A204.1 (cell line): ENCODE results near the gene SLAMF7.

Experiments used
- FAIRE-seq: peaks from 2 replicates; lab custom pipeline; 2012; peaks lifted over from hg19 to GRCh38; lab: Jason Lieb, UNC

SLAMF7 gene

GRCh38 chr1:160745551-160745950 lies 6.5 kb downstream of the SLAMF7 start:
- FAIRE-seq = no peak

DNA sequence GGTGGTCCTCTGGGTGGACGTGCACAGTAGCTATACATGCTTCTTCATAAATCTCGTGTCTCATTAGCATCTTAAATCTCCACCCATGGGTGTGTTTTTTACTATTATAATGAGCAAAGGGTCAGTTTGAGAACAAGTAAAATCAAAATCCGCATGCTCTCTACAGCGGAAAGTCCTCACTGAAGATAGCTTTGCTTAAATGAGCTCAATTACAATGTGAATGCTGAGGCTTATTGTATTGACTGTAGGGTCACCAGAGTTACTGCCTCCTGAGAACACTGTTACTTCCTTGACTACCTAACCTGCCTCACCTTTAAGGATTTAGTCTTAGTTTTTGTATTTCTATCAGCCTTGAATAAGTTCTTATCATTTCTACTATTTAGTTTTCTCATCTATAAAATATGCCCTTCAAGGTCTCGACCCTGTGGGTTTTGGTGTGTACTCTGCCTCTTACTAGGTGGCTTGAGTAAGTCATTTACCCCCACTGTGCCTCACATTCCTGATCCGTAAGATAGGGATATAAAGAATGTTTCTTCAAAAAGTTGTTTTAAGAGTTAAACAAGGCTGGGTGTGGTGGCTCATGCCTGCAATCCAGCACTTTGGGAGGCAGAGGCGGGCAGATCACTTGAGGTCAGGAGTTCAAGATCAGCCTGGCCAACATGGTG lies 7.9 kb downstream of the SLAMF7 start:
- FAIRE-seq = no peak

DNA sequence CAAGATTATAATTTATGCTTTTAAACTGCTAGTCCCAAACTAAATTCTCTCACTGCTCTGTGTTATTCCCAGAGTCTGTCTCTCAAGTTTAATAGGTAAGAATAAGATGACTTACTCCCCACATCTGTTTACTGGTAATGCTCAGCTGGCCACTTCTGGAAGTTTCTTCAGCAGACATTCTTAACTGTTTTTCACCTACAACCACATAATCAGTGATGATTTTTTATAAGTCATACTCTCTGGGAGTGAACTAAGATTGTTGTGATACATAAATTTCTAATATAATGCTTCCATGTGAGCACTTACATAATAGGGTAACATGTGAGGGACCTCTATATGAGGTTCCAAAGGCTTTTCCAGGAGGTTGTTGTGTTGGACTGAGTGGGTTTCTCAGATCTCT lies 8.7 kb downstream of the SLAMF7 start:
- no peak for FAIRE-seq

GRCh38 chr1:160748181-160748877 lies 9.3 kb downstream of the SLAMF7 start:
- no peak for FAIRE-seq

DNA sequence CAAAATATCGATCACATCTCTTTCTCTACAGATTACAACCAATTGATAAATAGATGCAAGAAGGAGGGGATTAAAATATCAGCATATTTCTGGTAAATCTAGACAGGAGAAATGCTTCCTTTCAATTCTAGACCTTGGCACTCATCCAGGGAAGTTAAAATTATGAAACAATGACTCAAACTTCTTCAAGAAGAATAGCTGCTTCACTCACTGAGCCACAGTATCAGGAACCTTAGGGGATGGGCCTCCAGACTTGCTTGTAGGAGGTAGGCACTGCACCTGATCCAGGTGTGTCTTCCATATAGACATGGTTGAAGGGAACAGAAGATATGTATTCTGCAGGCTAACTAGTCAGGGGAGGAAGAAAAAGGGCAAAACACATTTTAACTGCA lies 9.8 kb downstream of the SLAMF7 start:
- FAIRE-seq = no peak

GRCh38 chr1:160750608-160751007 lies 11.6 kb downstream of the SLAMF7 start:
- FAIRE-seq = no peak

GRCh38 chr1:160752406-160752805 lies 13.4 kb downstream of the SLAMF7 start:
- no peak for FAIRE-seq

- no peak for FAIRE-seq
Measured at GRCh38 chr1:160752924-160753323, 13.9 kb downstream of the SLAMF7 start.

GRCh38 chr1:160753594-160753993 lies 14.5 kb downstream of the SLAMF7 start:
- FAIRE-seq = no peak

- no peak for FAIRE-seq
Measured at GRCh38 chr1:160755461-160755860, 16.4 kb downstream of the SLAMF7 start.

DNA sequence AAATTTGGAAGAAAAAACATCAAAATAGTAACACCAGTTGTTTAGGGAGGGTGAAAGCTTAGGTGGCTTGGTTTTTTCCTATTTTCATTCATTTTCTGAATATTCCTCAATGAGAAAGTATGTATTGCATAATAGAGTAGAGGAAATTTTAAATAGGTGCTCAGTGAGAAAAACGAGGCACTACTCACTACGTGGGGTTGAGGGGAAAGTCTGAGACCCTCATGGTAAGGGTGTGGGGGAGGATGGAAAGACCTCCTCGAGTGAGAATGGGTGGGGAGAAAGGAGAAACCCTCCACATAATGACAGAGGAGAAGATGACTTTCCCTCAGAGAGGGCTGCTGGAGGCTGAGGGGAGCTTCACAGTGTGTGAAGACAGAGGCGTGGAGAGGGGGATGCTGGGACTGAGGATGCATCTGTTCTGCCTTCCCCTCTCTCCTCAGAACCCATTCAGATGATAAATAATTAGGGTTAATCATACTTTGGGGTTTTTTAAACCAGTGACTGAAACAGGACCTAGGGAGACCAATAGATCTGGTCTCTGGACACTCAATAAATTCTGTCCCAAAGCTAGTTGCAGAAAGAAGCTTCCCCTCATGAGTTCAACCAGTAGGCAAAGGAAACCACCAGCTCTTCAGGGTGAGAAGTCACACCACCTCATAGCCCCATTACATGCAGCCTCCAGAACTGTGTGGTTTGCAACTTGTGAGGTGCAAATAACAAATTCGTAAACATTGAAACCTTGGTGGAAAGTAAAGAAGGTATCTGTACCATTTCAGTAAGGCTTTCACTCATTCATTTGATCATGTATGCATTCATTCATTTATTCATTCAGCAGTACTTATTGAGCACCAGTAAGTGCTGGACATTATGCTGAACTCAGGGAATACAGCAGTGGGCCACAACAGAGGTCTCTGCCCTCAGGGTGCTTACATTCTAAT lies 17.1 kb downstream of the SLAMF7 start:
- no peak for FAIRE-seq

GRCh38 chr1:160756849-160757201 lies 17.8 kb downstream of the SLAMF7 start:
- no peak for FAIRE-seq

DNA sequence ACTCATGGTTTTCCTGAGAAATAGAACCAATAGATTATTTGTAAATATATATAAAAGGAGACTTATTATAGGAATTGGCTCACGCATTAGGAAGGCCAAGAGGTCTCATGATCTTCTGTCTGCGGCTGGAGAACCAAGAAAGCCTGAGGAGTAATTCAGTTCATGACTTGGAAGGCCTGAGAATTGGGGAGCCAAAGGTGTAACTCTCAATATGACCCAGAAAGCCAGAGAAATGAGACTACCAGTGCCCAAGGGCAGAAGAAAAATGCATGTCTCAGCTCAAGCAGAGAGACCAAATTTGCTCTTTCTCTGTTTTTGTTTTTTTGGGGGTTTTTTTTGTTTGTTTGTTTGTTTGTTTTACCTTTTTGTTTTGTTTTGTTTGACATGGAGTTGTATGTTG lies 19.5 kb downstream of the SLAMF7 start:
- FAIRE-seq = no peak

DNA sequence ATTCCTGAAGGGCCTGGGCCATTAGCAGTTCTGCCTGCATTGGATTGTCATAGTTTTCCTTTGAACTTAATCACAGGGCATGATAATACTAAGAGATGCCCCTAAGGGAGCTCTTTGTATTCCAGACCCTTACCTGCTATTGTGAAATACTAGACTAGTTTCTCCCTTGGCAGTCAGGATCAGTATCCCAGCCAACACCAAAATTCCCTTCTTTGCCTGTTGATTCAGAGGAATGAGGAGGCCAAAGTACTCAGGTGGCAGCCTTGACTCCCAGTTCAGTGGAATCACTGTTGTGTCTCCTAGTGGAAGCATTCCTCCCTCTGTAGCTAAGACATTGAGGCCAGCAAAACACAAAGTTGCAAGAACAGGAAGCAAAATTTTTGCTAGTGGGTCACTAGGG lies 20.7 kb downstream of the SLAMF7 start:
- FAIRE-seq = no peak

DNA sequence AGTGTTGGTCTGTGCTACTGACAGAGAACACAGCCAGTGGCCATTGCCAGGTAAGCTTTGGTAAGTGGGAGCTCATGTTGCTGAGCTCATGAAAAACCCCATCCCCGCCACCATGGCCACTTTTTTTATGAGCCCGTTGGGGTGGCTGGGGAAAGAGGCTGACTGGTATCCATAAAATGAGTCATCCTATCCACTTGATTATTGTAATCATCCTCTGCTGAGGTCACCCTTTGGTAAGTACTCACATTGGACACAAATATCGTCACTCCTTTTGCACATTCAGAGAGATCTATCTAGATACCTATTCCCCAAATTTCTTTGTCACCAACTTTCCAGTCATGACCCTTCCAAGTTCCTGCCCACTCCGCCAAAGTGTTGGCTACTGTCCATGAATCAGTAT lies 22.0 kb downstream of the SLAMF7 start:
- FAIRE-seq = no peak

- no peak for FAIRE-seq
Measured at GRCh38 chr1:160761886-160762285, 22.8 kb downstream of the SLAMF7 start.

- FAIRE-seq = no peak
Measured at GRCh38 chr1:160763993-160764392, 24.9 kb downstream of the SLAMF7 start.

DNA sequence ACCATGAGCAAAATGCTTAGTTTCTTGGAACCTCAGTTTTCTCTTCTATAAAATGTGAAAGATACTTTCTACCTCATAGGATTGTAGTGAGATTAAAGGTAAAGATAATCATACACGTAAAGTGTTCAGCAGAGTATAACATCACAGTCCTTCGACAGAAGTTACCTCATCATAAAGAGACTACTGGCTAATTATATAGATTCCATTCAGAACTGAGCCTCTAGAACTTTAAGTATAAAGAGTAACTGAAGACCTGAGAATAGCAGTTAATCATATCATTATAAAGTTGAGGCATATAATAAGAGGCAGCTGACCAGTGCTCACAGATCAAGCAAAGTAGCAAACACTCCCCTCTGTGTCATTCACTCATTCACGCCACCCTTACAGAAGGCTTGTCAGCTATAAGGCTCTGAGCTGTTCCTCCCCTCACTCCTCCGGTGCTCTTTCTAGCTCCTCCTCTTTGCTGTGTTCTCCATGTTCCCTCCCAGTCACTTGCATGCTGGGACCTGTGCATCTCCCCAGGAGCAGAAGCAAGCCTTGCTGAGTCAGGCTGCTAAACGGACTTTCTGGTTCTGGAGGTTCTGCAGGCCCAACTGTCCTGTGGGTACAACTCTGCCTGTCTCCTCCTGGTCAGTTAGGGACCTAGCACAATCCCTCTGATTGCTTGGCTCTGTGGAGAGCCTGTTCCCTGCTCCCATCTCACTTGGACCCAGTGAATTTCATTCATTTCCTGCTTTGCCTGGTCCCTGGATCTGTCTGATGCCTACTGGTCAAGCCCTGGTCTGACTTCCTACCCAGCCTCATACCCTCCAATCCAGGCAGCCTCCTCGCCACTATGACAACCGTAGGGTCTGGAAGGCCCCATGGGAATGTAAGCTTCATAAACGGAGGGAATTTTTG lies 28.6 kb downstream of the SLAMF7 start:
- FAIRE-seq = no peak

GRCh38 chr1:160768295-160768657 lies 29.2 kb downstream of the SLAMF7 start:
- no peak for FAIRE-seq

DNA sequence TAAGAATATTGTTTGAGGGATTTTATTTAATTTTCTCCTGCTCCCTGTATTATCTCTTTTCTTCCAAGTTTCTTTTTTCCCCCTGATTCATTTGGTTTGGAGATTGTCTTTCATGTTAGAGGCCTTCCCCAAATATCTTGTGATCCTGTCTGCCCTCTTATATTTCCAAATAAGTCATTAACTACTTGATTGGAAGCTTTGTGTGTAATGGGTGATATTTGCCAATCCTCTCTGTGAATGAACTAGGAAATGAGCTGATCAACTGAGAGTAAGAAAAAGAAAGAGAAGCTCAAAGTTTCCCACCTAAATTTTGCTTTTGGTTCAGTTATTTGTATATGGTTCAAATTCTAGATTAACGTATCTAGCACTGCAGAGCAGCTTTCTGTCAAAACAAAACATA lies 33.3 kb downstream of the SLAMF7 start:
- no peak for FAIRE-seq

DNA sequence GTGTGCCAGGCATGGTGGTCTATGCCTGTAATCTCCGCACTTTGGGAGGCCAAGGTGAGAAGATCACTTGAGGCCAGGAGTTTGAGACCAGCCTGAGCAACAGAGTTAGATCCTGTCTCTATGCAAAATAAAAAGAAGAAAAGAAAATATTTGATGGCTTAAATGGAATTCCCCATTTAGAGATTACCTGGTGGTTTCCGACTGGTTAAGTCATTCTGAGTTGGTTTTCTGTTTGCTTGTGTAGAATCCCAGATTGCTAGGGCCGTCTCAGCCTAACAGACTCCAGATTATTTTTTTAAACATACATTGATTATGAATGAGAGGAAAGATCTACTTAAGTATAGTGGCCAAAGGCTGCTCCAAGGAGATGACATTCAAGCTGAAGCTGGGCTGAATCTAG lies 34.0 kb downstream of the SLAMF7 start:
- FAIRE-seq = no peak
